CD4-positive, CD25-positive, alpha-beta regulatory T cell (primary cell): ENCODE results near the gene KRTAP12-2. TPM values are rescaled to one million over a fixed set of nuclear protein-coding genes. Genes with fewer than 3 reads are reported as not detected.
A peak's percentile ranks its signal among the peaks of the same experiment; 100 is the strongest.
"Not testable (repeated sequence)": the region's sequence is repeated elsewhere in the genome, so short reads cannot be mapped to it uniquely, and the experiment has no call there.

Source experiments
- ATAC-seq, 2 donors: fragments of 150-1000 bp; cut with Tn5 transposase; one replicate each; pipeline ENCODE4 v1.10.0; 2021; ENCODE audit warnings: low read depth in 2 of 2, moderate number of reproducible peaks in 2 of 2, moderate library complexity in 1 of 2
- DNase-seq, 3 donors: peaks; one replicate each; pipeline versions ENCODE4 v3.0.0 to v3.0.0-alpha.2; 2012 to 2022; ENCODE audit warnings: mixed read lengths in 1 of 3
- H3K27ac ChIP-seq: one replicate; pipeline ENCODE4 v1.7.0; 2013; ENCODE audit warnings: mild to moderate bottlenecking, low read length; ENCODE audit not compliant: insufficient read depth, poor library complexity, severe bottlenecking
- H3K27me3 ChIP-seq: one replicate; pipeline ENCODE4 v1.7.0; 2013; ENCODE audit warnings: low read length; ENCODE audit not compliant: control insufficient read depth, insufficient read depth
- H3K36me3 ChIP-seq: one replicate; pipeline ENCODE4 v1.7.0; 2013; ENCODE audit warnings: mild to moderate bottlenecking, low read length, moderate library complexity; ENCODE audit not compliant: control insufficient read depth, insufficient read depth
- H3K4me1 ChIP-seq: 2 replicates; pipeline ENCODE4 v1.7.0; 2013; ENCODE audit warnings: mild to moderate bottlenecking, low read length; ENCODE audit not compliant: insufficient read depth, control insufficient read depth, poor library complexity, severe bottlenecking
- H3K4me3 ChIP-seq: one replicate; pipeline ENCODE4 v1.7.0; 2013; ENCODE audit warnings: low read depth, mild to moderate bottlenecking, low read length, moderate library complexity
- H3K9me3 ChIP-seq, 2 experiments: 1 replicate in 1 of 2; 2 replicates in 1 of 2; pipeline ENCODE4 v1.7.0; 2013; ENCODE audit warnings: low read length in 2 of 2, mild to moderate bottlenecking in 1 of 2, moderate library complexity in 1 of 2; ENCODE audit not compliant: control insufficient read depth in 2 of 2
- H3K27ac Mint-ChIP-seq, 3 donors: one replicate each; pipeline ENCODE4 v1.8.0; 2020 to 2022; ENCODE audit warnings: mild to moderate bottlenecking in 3 of 3, mixed read lengths in 3 of 3, moderate library complexity in 2 of 3
- H3K27me3 Mint-ChIP-seq: one replicate; pipeline ENCODE4 v1.8.0; 2022; ENCODE audit warnings: mild to moderate bottlenecking, mixed read lengths
- H3K36me3 Mint-ChIP-seq: one replicate; pipeline ENCODE4 v1.8.0; 2020; ENCODE audit warnings: mixed read lengths
- H3K4me1 Mint-ChIP-seq, 4 donors: one replicate each; pipeline ENCODE4 v1.8.0; 2020 to 2022; ENCODE audit warnings: mixed read lengths in 4 of 4, mild to moderate bottlenecking in 1 of 4
- H3K4me3 Mint-ChIP-seq, 4 donors: one replicate each; pipeline ENCODE4 v1.8.0; 2020 to 2022; ENCODE audit warnings: mild to moderate bottlenecking in 4 of 4, mixed read lengths in 4 of 4, moderate library complexity in 3 of 4
- H3K9me3 Mint-ChIP-seq, 7 donors: one replicate each; pipeline ENCODE4 v1.8.0; 2020 to 2022; ENCODE audit warnings: mixed read lengths in 7 of 7, mild to moderate bottlenecking in 3 of 7, moderate library complexity in 2 of 7
- polyA plus RNA-seq, 4 donors: library from polyadenylated mRNA; unstranded; fragments of 300-500 nt; fragmentation: Illumina TruSeq; gene quantifications; one replicate each; pipeline ENCODE4 v1.2.3, GENCODE V29; 2021
- total RNA-seq: library from RNA; stranded (reverse); gene quantifications from one replicate; pipeline ENCODE4 v1.2.3, GENCODE V29; 2022

Gene KRTAP12-2
- total and polyA plus RNA-seq, 5 donors from 2014 or later: not detected

- Mint-ChIP-seq H3K27me3 (peaks cover 59% of the 10 kb centered on the region), H3K27ac (no peak overlapping the region), H3K36me3 (no peaks in the 10 kb centered on the region), H3K4me3 (no peak overlapping the region), H3K4me1 (peaks cover 0 to 13% (median 4%) of the 10 kb centered on the region in 4 donors), H3K9me3 (peaks cover 0 to 12% (median 2%) of the 10 kb centered on the region in 7 donors)
- no peaks in the 10 kb centered on the region for H3K36me3 ChIP-seq
- ATAC-seq: no peak
- DNase-seq: no peak
- H3K4me1 ChIP-seq: no peaks in the 10 kb centered on the region
- peaks cover 4 to 12% of the 10 kb centered on the region in 2 experiments for H3K9me3 ChIP-seq
- H3K27ac ChIP-seq: no peak overlapping the region
- H3K4me3 ChIP-seq: no peak overlapping the region
- peaks cover 6% of the 10 kb centered on the region for H3K27me3 ChIP-seq
Observed at GRCh38 chr21:44694776-44695175, 28.0 kb upstream of the KRTAP12-2 start.

DNA sequence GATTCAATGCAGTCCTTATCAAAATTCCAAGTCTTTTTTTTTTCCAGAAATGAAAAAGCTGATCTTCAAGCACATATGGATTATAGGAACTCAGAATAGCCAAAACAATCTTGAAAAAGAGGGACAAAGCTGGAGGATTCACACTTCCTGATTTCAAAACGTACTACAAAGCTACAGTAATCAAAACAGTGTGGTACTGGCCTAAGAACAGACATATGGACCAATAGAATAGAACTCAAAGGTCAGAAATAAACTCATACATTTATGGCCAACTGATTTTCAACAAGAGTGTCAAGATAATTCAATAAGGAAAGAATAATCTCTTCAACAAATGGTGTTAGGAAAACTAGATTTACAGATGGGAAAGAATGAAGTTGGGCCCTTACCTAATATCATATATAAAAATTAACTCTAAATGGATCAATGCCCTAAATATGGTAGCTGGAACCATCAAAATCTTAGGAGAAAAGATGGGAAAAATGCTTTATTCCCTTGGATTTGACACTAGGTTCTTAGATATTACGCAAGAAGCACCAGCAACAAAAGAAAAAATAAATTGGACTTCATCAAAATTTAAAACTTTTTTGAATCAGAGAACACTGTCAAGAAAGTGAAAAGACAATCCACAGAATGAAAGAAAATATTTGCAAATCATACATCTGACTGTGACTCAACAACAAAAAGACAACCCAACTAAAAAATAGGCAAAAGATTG is 26.2 kb upstream of the KRTAP12-2 start:
- H3K4me3 Mint-ChIP-seq: no peak overlapping the region
- DNase-seq (no peak), ATAC-seq (no peak)
- H3K9me3 Mint-ChIP-seq: peaks cover 0 to 12% (median 2%) of the 10 kb centered on the region in 7 donors
- H3K36me3 ChIP-seq: no peaks in the 10 kb centered on the region
- no peak overlapping the region for H3K4me3 ChIP-seq
- H3K4me1 ChIP-seq: no peaks in the 10 kb centered on the region
- H3K36me3 Mint-ChIP-seq: no peaks in the 10 kb centered on the region
- peaks cover 47% of the 10 kb centered on the region for H3K27me3 Mint-ChIP-seq
- peaks cover 4 to 12% of the 10 kb centered on the region in 2 experiments for H3K9me3 ChIP-seq
- H3K27me3 ChIP-seq: peaks cover 6% of the 10 kb centered on the region
- H3K27ac ChIP-seq: no peak overlapping the region
- no peak overlapping the region for H3K27ac Mint-ChIP-seq
- peaks cover 0 to 7% (median 4%) of the 10 kb centered on the region in 4 donors for H3K4me1 Mint-ChIP-seq

- H3K36me3 Mint-ChIP-seq: no peaks in the 10 kb centered on the region
- no peak overlapping the region for H3K4me3 Mint-ChIP-seq
- Histone ChIP-seq H3K4me1 (no peaks in the 10 kb centered on the region), H3K4me3 (no peak overlapping the region), H3K27ac (no peak overlapping the region), H3K27me3 (peaks cover 6% of the 10 kb centered on the region), H3K36me3 (no peaks in the 10 kb centered on the region), H3K9me3 (peaks cover 4 to 12% of the 10 kb centered on the region in 2 experiments)
- H3K9me3 Mint-ChIP-seq: peaks cover 0 to 12% (median 2%) of the 10 kb centered on the region in 7 donors
- ATAC-seq (no peak), DNase-seq (no peak)
- no peak overlapping the region for H3K27ac Mint-ChIP-seq
- peaks cover 0 to 7% (median 3%) of the 10 kb centered on the region in 4 donors for H3K4me1 Mint-ChIP-seq
- peaks cover 46% of the 10 kb centered on the region for H3K27me3 Mint-ChIP-seq
Observed at GRCh38 chr21:44691686-44692085, 25.0 kb upstream of the KRTAP12-2 start.

- not testable (repeated sequence) for DNase-seq, H3K4me3 Mint-ChIP-seq, H3K4me3 ChIP-seq, H3K27ac Mint-ChIP-seq, H3K4me1 ChIP-seq, H3K4me1 Mint-ChIP-seq, H3K27me3 ChIP-seq, ATAC-seq, H3K36me3 Mint-ChIP-seq, H3K36me3 ChIP-seq, H3K27ac ChIP-seq
- peaks cover 4 to 12% of the 10 kb centered on the region in 2 experiments for H3K9me3 ChIP-seq
- peaks cover 0 to 12% (median 2%) of the 10 kb centered on the region in 7 donors for H3K9me3 Mint-ChIP-seq
- peaks cover 48% of the 10 kb centered on the region for H3K27me3 Mint-ChIP-seq
Observed at GRCh38 chr21:44689740-44690139, 23.0 kb upstream of the KRTAP12-2 start.

- peaks cover 42% of the 10 kb centered on the region for H3K27me3 Mint-ChIP-seq
- H3K27ac Mint-ChIP-seq: peak overlapping the region in 1 of 3 donors; percentile 6
- H3K36me3 ChIP-seq: no peaks in the 10 kb centered on the region
- H3K4me1 Mint-ChIP-seq: peaks cover 0 to 7% (median 4%) of the 10 kb centered on the region in 4 donors
- peaks cover 0 to 5% (median under 1%) of the 10 kb centered on the region in 7 donors for H3K9me3 Mint-ChIP-seq
- H3K9me3 ChIP-seq: peaks cover 2 to 7% of the 10 kb centered on the region in 2 experiments
- no peak for ATAC-seq
- DNase-seq: no peak
- no peaks in the 10 kb centered on the region for H3K4me1 ChIP-seq
- H3K27ac ChIP-seq: no peak overlapping the region
- H3K27me3 ChIP-seq: peaks cover 6% of the 10 kb centered on the region
- H3K4me3 ChIP-seq: no peak overlapping the region
- no peak overlapping the region for H3K4me3 Mint-ChIP-seq
- H3K36me3 Mint-ChIP-seq: no peaks in the 10 kb centered on the region
Observed at GRCh38 chr21:44687671-44688070, 20.9 kb upstream of the KRTAP12-2 start.

- Histone ChIP-seq H3K9me3 (peaks cover 0 to under 1% of the 10 kb centered on the region in 2 experiments), H3K36me3 (no peaks in the 10 kb centered on the region), H3K27me3 (peaks cover 4% of the 10 kb centered on the region), H3K4me1 (no peaks in the 10 kb centered on the region), H3K4me3 (no peak overlapping the region), H3K27ac (no peak overlapping the region)
- no peak for DNase-seq
- H3K27ac Mint-ChIP-seq: peak overlapping the region in 1 of 3 donors; percentile 59
- no peaks in the 10 kb centered on the region for H3K9me3 Mint-ChIP-seq
- peaks cover 38% of the 10 kb centered on the region for H3K27me3 Mint-ChIP-seq
- no peaks in the 10 kb centered on the region for H3K36me3 Mint-ChIP-seq
- no peak overlapping the region for H3K4me3 Mint-ChIP-seq
- ATAC-seq: no peak
- H3K4me1 Mint-ChIP-seq: peaks cover 0 to 7% (median 4%) of the 10 kb centered on the region in 4 donors
Observed at GRCh38 chr21:44686843-44687561, 20.3 kb upstream of the KRTAP12-2 start.

GRCh38 chr21:44686000-44686781 is 19.5 kb upstream of the KRTAP12-2 start:
- H3K4me1 Mint-ChIP-seq: peaks cover 0 to 3% (median 1%) of the 10 kb centered on the region in 4 donors
- Histone ChIP-seq H3K36me3 (no peaks in the 10 kb centered on the region), H3K4me1 (no peaks in the 10 kb centered on the region), H3K9me3 (no peaks in the 10 kb centered on the region), H3K27me3 (peaks cover 4% of the 10 kb centered on the region), H3K4me3 (no peak overlapping the region), H3K27ac (no peak overlapping the region)
- DNase-seq (no peak), ATAC-seq (no peak)
- H3K9me3 Mint-ChIP-seq: no peaks in the 10 kb centered on the region
- peak overlapping the region in 1 of 3 donors; percentile 55 for H3K27ac Mint-ChIP-seq
- no peak overlapping the region for H3K4me3 Mint-ChIP-seq
- peaks cover 30% of the 10 kb centered on the region for H3K27me3 Mint-ChIP-seq
- H3K36me3 Mint-ChIP-seq: no peaks in the 10 kb centered on the region
